SH-SY5Y (cell line): Measurements from ENCODE around the gene C1orf210.

Experiments used
- GATA2 ChIP-seq: IDR thresholded peaks from 2 replicates; pipeline ENCODE4 v1.6.1; 2011; ENCODE audit warnings: mild to moderate bottlenecking, low read depth, low read length
- GATA3 ChIP-seq: IDR thresholded peaks from 2 replicates; pipeline ENCODE4 v1.6.1; 2011; ENCODE audit warnings: low read depth, mild to moderate bottlenecking, low read length, moderate library complexity

DNA sequence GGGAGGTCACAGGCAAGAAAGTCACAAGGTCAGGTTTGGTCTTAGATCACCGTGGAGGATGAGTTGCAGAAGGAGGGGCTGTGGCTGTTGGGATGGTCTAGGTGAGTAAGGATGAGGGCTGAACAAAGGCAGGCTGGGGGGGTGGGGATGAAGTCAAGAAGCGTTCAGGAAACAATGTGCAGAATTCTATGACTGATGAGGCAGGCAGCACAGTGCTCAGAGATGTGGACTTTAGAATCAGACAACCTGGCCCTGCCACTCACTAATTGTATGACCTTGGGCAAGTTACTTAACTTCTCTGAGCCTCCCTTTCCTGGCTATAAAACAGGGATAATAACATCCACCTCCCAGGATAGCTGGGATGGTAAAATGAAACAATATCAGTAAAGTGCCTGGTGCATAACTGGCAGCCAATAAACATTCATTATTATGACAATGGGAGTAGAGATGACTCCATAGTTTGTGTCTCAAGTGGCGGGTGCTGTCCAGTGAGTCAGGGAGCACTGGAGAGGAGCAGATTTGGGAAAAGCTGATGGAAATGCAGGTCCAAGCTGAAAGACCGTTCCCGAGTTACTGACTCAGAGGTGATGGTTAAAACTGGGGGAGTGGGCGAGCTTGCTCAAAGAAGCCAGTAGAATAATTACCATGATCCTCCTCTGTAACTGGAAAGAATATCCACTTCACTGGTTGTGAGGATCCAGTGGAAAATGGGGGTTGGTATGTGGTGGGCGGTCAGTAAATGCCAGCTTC is 17.5 kb upstream of the C1orf210 start:
- no peak for TF ChIP-seq GATA3
- TF ChIP-seq GATA2 = no peak
